ENCODE measurements around the gene MAFG. TPM values are rescaled to one million over a fixed set of nuclear protein-coding genes. Genes with fewer than 3 reads are reported as not detected.

The MAFG gene
- total and polyA plus RNA-seq, 2 of the 13 experiments (the other 11 are each of a cell fraction or from before 2014, with no cell fraction given) = 14.5 to 20.0 TPM

DNA sequence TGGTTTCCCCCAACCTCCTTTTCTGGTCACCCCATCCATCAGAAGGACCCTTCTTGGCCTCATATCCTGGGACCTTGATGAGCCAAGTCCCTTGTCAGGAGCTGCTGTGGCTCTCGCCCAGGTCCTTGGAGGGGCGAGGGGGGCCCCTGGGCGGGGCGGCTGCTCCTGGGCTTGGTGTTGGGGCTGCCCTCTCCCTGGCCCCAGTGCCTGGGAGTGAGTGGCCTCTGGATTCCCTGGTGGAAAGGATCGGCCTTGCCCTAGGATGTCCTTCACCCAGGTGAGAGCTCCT, 39.7 kb upstream of the MAFG start (continued):
- TF ChIP-seq ZNF75D (CRISPR knock-in tag; IDR thresholded peaks at IDR 0.05; ENCODE audit: borderline replicate concordance) (0 out of 2 replicates have a peak, but pooled peaks have one; percentile 14), ZFP41 (CRISPR knock-in tag; IDR thresholded peaks at IDR 0.05; ENCODE audit: borderline replicate concordance) (0 out of 2 replicates have a peak, but pooled peaks have one; percentile 5), NR1H2 (CRISPR knock-in tag; IDR thresholded peaks at IDR 0.05; ENCODE audit: borderline replicate concordance, low read depth) (no peak), ZNF350 (CRISPR knock-in tag; IDR thresholded peaks at IDR 0.05; ENCODE audit: borderline replicate concordance, low read depth) (0 out of 2 replicates have a peak, but pooled peaks have one; percentile 43), ZNF253 (CRISPR knock-in tag; IDR thresholded peaks at IDR 0.05; ENCODE audit: borderline replicate concordance) (0 out of 2 replicates have a peak, but pooled peaks have one; percentile 1), SETDB1 (CRISPR knock-in tag; IDR thresholded peaks at IDR 0.05; ENCODE audit: borderline replicate concordance) (no peak), STAG1 (CRISPR knock-in tag; IDR thresholded peaks at IDR 0.05) (no peak), PTBP1 (IDR thresholded peaks at IDR 0.05; ENCODE audit: low read depth, low read length, poor library complexity, severe bottlenecking) (peak; percentile 12), FOXJ3 (CRISPR knock-in tag; IDR thresholded peaks at IDR 0.05; ENCODE audit: borderline replicate concordance) (no peak), ZNF546 (CRISPR knock-in tag; conservative IDR thresholded peaks at IDR 0.05) (peak; percentile 91), ZNF670 (CRISPR knock-in tag; IDR thresholded peaks at IDR 0.05; ENCODE audit: borderline replicate concordance) (no peak), CEBPG (CRISPR knock-in tag; IDR thresholded peaks at IDR 0.05) (no peak), FIP1L1 (IDR thresholded peaks at IDR 0.05; ENCODE audit: borderline replicate concordance, insufficient read depth, low read depth, low read length) (no peak)
- TF ChIP-seq, protein P1, sequence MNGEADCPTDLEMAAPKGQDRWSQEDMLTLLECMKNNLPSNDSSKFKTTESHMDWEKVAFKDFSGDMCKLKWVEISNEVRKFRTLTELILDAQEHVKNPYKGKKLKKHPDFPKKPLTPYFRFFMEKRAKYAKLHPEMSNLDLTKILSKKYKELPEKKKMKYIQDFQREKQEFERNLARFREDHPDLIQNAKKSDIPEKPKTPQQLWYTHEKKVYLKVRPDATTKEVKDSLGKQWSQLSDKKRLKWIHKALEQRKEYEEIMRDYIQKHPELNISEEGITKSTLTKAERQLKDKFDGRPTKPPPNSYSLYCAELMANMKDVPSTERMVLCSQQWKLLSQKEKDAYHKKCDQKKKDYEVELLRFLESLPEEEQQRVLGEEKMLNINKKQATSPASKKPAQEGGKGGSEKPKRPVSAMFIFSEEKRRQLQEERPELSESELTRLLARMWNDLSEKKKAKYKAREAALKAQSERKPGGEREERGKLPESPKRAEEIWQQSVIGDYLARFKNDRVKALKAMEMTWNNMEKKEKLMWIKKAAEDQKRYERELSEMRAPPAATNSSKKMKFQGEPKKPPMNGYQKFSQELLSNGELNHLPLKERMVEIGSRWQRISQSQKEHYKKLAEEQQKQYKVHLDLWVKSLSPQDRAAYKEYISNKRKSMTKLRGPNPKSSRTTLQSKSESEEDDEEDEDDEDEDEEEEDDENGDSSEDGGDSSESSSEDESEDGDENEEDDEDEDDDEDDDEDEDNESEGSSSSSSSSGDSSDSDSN (CRISPR knock-in tag; IDR thresholded peaks at IDR 0.05) = 0 out of 2 replicates have a peak, but pooled peaks have one; percentile 24
- TF ChIP-seq, protein P2, sequence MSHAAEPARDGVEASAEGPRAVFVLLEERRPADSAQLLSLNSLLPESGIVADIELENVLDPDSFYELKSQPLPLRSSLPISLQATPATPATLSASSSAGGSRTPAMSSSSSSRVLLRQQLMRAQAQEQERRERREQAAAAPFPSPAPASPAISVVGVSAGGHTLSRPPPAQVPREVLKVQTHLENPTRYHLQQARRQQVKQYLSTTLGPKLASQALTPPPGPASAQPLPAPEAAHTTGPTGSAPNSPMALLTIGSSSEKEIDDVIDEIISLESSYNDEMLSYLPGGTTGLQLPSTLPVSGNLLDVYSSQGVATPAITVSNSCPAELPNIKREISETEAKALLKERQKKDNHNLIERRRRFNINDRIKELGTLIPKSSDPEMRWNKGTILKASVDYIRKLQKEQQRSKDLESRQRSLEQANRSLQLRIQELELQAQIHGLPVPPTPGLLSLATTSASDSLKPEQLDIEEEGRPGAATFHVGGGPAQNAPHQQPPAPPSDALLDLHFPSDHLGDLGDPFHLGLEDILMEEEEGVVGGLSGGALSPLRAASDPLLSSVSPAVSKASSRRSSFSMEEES (CRISPR knock-in tag; IDR thresholded peaks at IDR 0.05) = no peak

All from HepG2 (cell line).